Peyer's patch (tissue), 4 donors: ENCODE results near the gene DNAH3. TPM values are rescaled to one million over a fixed set of nuclear protein-coding genes. Genes with fewer than 3 reads are reported as not detected.

Experiments used
- DNase-seq, 3 donors: peaks; one replicate each; pipeline ENCODE4 v3.0.0-alpha.2; 2017 to 2019
- H3K27ac ChIP-seq, 4 donors: fragments of 200-600 bp; sonication (generic); one replicate each; pipeline ENCODE4 v1.5.1; 2016 to 2019
- H3K27me3 ChIP-seq, 2 donors: fragments of 200-600 bp; sonication (generic); one replicate each; pipeline ENCODE4 v1.5.1; 2019
- H3K36me3 ChIP-seq, 3 donors: fragments of 200-600 bp; sonication (generic); one replicate each; pipeline ENCODE4 v1.5.1; 2016 to 2019
- H3K4me1 ChIP-seq, 4 donors: fragments of 200-600 bp; sonication (generic); one replicate each; pipeline ENCODE4 v1.5.1; 2016 to 2019
- H3K4me3 ChIP-seq, 4 donors: fragments of 200-600 bp; sonication (generic); 1 replicate in 3 of 4; 2 replicates in 1 of 4; pipeline ENCODE4 v1.5.1; 2016 to 2019; ENCODE audit warnings: mild to moderate bottlenecking in 1 of 4
- H3K9me3 ChIP-seq, 4 donors: fragments of 200-600 bp; sonication (generic); one replicate each; pipeline ENCODE4 v1.5.1; 2016 to 2019; ENCODE audit warnings: mild to moderate bottlenecking in 1 of 4
- POLR2A ChIP-seq, 2 donors: fragments of 450-650 bp; IDR thresholded peaks; one replicate each; pipeline ENCODE4 v1.5.1; 2017; ENCODE audit warnings: antibody characterized with exemption in 2 of 2, mild to moderate bottlenecking in 2 of 2, moderate library complexity in 2 of 2
- total RNA-seq, 4 donors: library from RNA; depleted of rRNA; stranded (reverse); fragments of >200 nt; gene quantifications; one replicate each; pipeline ENCODE4 v1.1.0, GENCODE V29; 2016
- TF ChIP-seq, protein P1 (sequence below), 6 experiments: fragments of 450-650 bp in 4 of 6; fragments of 200-600 bp in 2 of 6; sonication (generic) in 1 of 6; IDR thresholded peaks; one replicate each; pipeline ENCODE4 v1.5.1; 2017 to 2019; ENCODE audit warnings: antibody characterized with exemption in 6 of 6, mild to moderate bottlenecking in 3 of 6, moderate library complexity in 1 of 6

DNAH3 gene
- total RNA-seq, 4 donors from 2014 or later: 2.1 to 6.7 (median 4.5) TPM

DNA sequence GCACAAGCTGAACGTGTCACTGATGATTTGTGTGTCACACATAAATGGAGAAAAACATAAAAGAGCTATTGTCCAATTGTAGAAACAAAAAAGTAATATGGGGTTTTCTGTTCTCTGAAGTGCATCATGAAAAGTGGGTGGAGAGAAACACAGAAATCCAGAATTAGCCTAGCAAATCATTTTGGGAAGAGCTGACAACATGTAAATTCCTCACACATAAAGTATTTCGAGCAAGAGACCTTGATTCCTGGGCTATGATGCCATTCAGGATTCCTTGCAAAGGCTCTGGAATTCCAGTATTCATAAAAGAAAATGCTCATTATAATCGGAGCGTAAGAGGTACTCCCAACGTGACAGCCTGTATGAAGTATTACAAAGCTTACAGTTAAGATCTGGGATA, 251.6 kb downstream of the DNAH3 start:
- Histone ChIP-seq H3K27ac (peak overlapping the region; percentile 88 to 94 (median 92)), H3K4me3 (peak overlapping the region; percentile 65 to 92 (median 79)), H3K27me3 (no peaks in the 10 kb centered on the region), H3K4me1 (peaks cover 0 to 42% (median 8%) of the 10 kb centered on the region in 4 donors), H3K36me3 (peaks cover 0 to 17% (median 0%) of the 10 kb centered on the region in 3 donors), H3K9me3 (no peaks in the 10 kb centered on the region)
- no peak for DNase-seq
- TF ChIP-seq, protein P1, sequence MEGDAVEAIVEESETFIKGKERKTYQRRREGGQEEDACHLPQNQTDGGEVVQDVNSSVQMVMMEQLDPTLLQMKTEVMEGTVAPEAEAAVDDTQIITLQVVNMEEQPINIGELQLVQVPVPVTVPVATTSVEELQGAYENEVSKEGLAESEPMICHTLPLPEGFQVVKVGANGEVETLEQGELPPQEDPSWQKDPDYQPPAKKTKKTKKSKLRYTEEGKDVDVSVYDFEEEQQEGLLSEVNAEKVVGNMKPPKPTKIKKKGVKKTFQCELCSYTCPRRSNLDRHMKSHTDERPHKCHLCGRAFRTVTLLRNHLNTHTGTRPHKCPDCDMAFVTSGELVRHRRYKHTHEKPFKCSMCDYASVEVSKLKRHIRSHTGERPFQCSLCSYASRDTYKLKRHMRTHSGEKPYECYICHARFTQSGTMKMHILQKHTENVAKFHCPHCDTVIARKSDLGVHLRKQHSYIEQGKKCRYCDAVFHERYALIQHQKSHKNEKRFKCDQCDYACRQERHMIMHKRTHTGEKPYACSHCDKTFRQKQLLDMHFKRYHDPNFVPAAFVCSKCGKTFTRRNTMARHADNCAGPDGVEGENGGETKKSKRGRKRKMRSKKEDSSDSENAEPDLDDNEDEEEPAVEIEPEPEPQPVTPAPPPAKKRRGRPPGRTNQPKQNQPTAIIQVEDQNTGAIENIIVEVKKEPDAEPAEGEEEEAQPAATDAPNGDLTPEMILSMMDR (IDR thresholded peaks at IDR 0.05): no peak
- no peak for TF ChIP-seq POLR2A (IDR thresholded peaks at IDR 0.05)

DNA sequence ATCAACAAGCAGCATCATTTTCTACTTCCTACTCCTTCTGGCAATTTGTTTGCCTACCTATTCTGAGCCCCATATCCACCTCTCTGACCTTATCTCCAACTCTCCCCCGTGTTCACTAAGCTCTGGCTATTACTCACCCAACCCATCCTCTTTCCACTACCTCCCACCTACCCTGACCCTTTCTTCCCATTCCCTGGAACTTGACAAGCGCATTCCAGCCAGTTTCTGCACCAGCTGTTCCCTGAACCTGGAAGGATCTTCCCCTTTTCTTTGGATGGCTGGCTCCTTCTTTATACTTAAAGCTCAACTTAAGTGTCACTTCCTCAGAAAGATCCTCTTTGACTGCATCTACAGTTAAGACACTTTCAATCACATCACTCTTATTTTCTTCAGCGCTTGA, 252.7 kb downstream of the DNAH3 start:
- Histone ChIP-seq H3K4me3 (no peak overlapping the region), H3K27ac (no peak overlapping the region), H3K4me1 (peaks cover 0 to 35% (median 7%) of the 10 kb centered on the region in 4 donors), H3K9me3 (no peaks in the 10 kb centered on the region), H3K36me3 (peaks cover 0 to 21% (median 0%) of the 10 kb centered on the region in 3 donors), H3K27me3 (no peaks in the 10 kb centered on the region)
- TF ChIP-seq, protein P1 (IDR thresholded peaks at IDR 0.05): no peak
- TF ChIP-seq POLR2A (IDR thresholded peaks at IDR 0.05): no peak
- DNase-seq: no peak

GRCh38 chr16:20897253-20897897, 253.3 kb downstream of the DNAH3 start:
- Histone ChIP-seq H3K9me3 (no peaks in the 10 kb centered on the region), H3K27me3 (no peaks in the 10 kb centered on the region), H3K27ac (no peak overlapping the region), H3K4me3 (no peak overlapping the region), H3K36me3 (peaks cover 0 to 21% (median 0%) of the 10 kb centered on the region in 3 donors), H3K4me1 (peaks cover 0 to 35% (median 7%) of the 10 kb centered on the region in 4 donors)
- TF ChIP-seq POLR2A (IDR thresholded peaks at IDR 0.05): no peak
- TF ChIP-seq, protein P1 (IDR thresholded peaks at IDR 0.05): no peak
- peak in 1 of 3 donors; percentile 60 for DNase-seq

GRCh38 chr16:20894388-20894787, 256.3 kb downstream of the DNAH3 start:
- H3K27me3 ChIP-seq: no peaks in the 10 kb centered on the region
- H3K27ac ChIP-seq: no peak overlapping the region
- TF ChIP-seq POLR2A (IDR thresholded peaks at IDR 0.05): no peak
- TF ChIP-seq, protein P1 (IDR thresholded peaks at IDR 0.05): no peak
- no peak overlapping the region for H3K4me3 ChIP-seq
- DNase-seq: no peak
- peaks cover 0 to 35% (median under 1%) of the 10 kb centered on the region in 4 donors for H3K4me1 ChIP-seq
- H3K9me3 ChIP-seq: no peaks in the 10 kb centered on the region
- peaks cover 0 to 21% (median 0%) of the 10 kb centered on the region in 3 donors for H3K36me3 ChIP-seq

DNA sequence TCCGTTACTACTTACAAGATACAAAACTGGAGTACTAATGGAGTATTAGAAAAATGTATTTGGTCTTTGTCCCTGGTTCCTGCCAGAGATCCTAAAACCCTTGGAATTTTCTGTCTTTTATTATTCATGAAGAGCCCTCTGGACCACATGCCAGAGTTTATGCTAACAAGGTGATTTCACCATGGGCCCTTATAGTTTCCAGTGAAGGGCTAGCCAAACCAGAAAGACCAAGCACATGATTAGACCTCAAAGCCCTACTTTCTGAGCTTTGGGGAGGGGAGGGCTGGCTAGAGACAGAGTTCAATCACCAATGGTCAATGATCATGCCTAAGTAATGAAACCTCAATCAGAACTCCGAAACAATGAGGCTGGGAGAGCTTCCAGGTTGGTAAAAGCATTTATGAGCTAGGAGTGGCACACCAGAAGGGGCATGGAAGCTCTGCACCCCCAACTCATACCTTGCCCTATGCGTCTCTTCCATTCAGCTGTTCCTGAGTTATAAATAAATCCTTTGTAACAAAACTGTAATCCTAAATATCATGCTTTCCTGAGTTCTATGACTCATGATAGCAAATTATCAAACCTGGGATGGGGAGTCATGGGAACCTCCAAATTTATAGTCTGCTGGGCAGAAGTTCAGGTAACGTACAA, 260.9 kb downstream of the DNAH3 start:
- Histone ChIP-seq H3K27me3 (no peaks in the 10 kb centered on the region), H3K9me3 (no peaks in the 10 kb centered on the region), H3K4me1 (peaks cover 0 to 11% (median 0%) of the 10 kb centered on the region in 4 donors), H3K27ac (no peak overlapping the region), H3K36me3 (peaks cover 0 to 10% (median 0%) of the 10 kb centered on the region in 3 donors), H3K4me3 (no peak overlapping the region)
- no peak for DNase-seq
- TF ChIP-seq POLR2A (IDR thresholded peaks at IDR 0.05): no peak
- TF ChIP-seq, protein P1 (IDR thresholded peaks at IDR 0.05): no peak
